ENCODE measurements around the gene ZNF442. TPM values are rescaled to one million over a fixed set of nuclear protein-coding genes. Genes with fewer than 3 reads are reported as not detected.
"Not testable (repeated sequence)": the region's sequence is repeated elsewhere in the genome, so short reads cannot be mapped to it uniquely, and the experiment has no call there.

The ZNF442 gene
- 1.3 and 1.7 TPM in 2 replicates for polyA plus RNA-seq (2014; cell fraction: cytosol; rRNA removed)
- polyA plus RNA-seq (2014; cell fraction: nucleus; rRNA removed) = 0.64 and 1.2 TPM in 2 replicates

- DNase-seq (ENCODE audit: low spot score) = peak; percentile 100
Measured at GRCh38 chr19:12365236-12366162, at the start of gene ZNF442. Gene ZNF442 (minus strand): TSS chr19:12365683. CDS start chr19:12363631, 2,052 bp downstream.

GRCh38 chr19:12411893-12412292, 46.4 kb upstream of the ZNF442 start:
- DNase-seq (ENCODE audit: low spot score) = no peak

- peak; percentile 97 for DNase-seq (ENCODE audit: low spot score)
Measured at GRCh38 chr19:12400633-12401502, 35.4 kb upstream of the ZNF442 start, which contains the start of gene ZNF799. Gene ZNF799 (minus strand): TSS chr19:12401271. CDS start chr19:12401070, 201 bp downstream.

GRCh38 chr19:12399901-12400632, 34.6 kb upstream of the ZNF442 start:
- peak; percentile 63 for DNase-seq (ENCODE audit: low spot score)

- not testable (repeated sequence) for DNase-seq (ENCODE audit: low spot score)
Measured at GRCh38 chr19:12391148-12391547, 25.7 kb upstream of the ZNF442 start.

GRCh38 chr19:12386365-12386764, 20.9 kb upstream of the ZNF442 start:
- DNase-seq (ENCODE audit: low spot score) = not testable (repeated sequence)

- DNase-seq (ENCODE audit: low spot score) = no peak
Measured at GRCh38 chr19:12380444-12380737, 14.9 kb upstream of the ZNF442 start.

- DNase-seq (ENCODE audit: low spot score) = no peak
Measured at GRCh38 chr19:12379732-12380443, 14.4 kb upstream of the ZNF442 start.

- no peak for DNase-seq (ENCODE audit: low spot score)
Measured at GRCh38 chr19:12374026-12374425, 8.5 kb upstream of the ZNF442 start.

- peak; percentile 11 for DNase-seq (ENCODE audit: low spot score)
Measured at GRCh38 chr19:12364391-12365235, 870 bp downstream of the ZNF442 start.

GRCh38 chr19:12362236-12362635, 3.2 kb downstream of the ZNF442 start:
- not testable (repeated sequence) for DNase-seq (ENCODE audit: low spot score)

GRCh38 chr19:12353375-12353774, 12.1 kb downstream of the ZNF442 start:
- DNase-seq (ENCODE audit: low spot score) = no peak

- no peak for DNase-seq (ENCODE audit: low spot score)
Measured at GRCh38 chr19:12350890-12351197, 14.6 kb downstream of the ZNF442 start.

GRCh38 chr19:12350185-12350889, 15.1 kb downstream of the ZNF442 start:
- no peak for DNase-seq (ENCODE audit: low spot score)

GRCh38 chr19:12346896-12347295, 18.6 kb downstream of the ZNF442 start:
- no peak for DNase-seq (ENCODE audit: low spot score)

- no peak for DNase-seq (ENCODE audit: low spot score)
Measured at GRCh38 chr19:12345197-12345596, 20.3 kb downstream of the ZNF442 start.

- peak; percentile 94 for DNase-seq (ENCODE audit: low spot score)
Measured at GRCh38 chr19:12333162-12334159, 32.0 kb downstream of the ZNF442 start, which contains the start of gene ZNF563. Gene ZNF563 (minus strand): TSS chr19:12333633. CDS start chr19:12333482, 151 bp downstream.

All from SK-N-DZ (cell line).